ENCODE measurements around the gene HACD4. TPM values are rescaled to one million over a fixed set of nuclear protein-coding genes. Genes with fewer than 3 reads are reported as not detected.

Gene HACD4
- total and polyA plus RNA-seq, 2 experiments from 2014 or later: 1.7 to 2.5 TPM

GRCh38 chr9:21023861-21024260, 7.6 kb downstream of the HACD4 start:
- H3K4me3 ChIP-seq: no peak overlapping the region
- no peak for TF ChIP-seq STAT1 (IDR thresholded peaks at IDR 0.05; ENCODE audit: unreplicated experiment)
- no peak for TF ChIP-seq ZNF114 (CRISPR knock-in tag; IDR thresholded peaks at IDR 0.05)
- TF ChIP-seq CTCF (conservative IDR thresholded peaks at IDR 0.05; ENCODE audit: low read depth in 2 of 2): no peak
- TF ChIP-seq EZH2 (IDR thresholded peaks at IDR 0.05; ENCODE audit: low read depth, unreplicated experiment): no peak
- TF ChIP-seq POLR2AphosphoS5 (IDR thresholded peaks at IDR 0.05; ENCODE audit: low read depth): no peak
- no peak for TF ChIP-seq NANOG (IDR thresholded peaks at IDR 0.05; ENCODE audit: borderline replicate concordance)
- no peak for TF ChIP-seq CREB1 (CRISPR knock-in tag; IDR thresholded peaks at IDR 0.05; ENCODE audit: low read depth)
- TF ChIP-seq JUNB (IDR thresholded peaks at IDR 0.05; ENCODE audit: unreplicated experiment): no peak
- TF ChIP-seq ZNF462 (CRISPR knock-in tag; IDR thresholded peaks at IDR 0.05): no peak
- TF ChIP-seq ZNF331 (CRISPR knock-in tag; IDR thresholded peaks at IDR 0.05; ENCODE audit: low read depth): no peak
- TF ChIP-seq EZH2phosphoT487 (IDR thresholded peaks at IDR 0.05; ENCODE audit: unreplicated experiment): no peak
- TF ChIP-seq, protein P1, sequence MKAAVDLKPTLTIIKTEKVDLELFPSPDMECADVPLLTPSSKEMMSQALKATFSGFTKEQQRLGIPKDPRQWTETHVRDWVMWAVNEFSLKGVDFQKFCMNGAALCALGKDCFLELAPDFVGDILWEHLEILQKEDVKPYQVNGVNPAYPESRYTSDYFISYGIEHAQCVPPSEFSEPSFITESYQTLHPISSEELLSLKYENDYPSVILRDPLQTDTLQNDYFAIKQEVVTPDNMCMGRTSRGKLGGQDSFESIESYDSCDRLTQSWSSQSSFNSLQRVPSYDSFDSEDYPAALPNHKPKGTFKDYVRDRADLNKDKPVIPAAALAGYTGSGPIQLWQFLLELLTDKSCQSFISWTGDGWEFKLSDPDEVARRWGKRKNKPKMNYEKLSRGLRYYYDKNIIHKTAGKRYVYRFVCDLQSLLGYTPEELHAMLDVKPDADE (IDR thresholded peaks at IDR 0.05): no peak

More at GRCh38 chr9:21023861-21024260, 7.6 kb downstream of the HACD4 start:
- H3K4me1 ChIP-seq (ENCODE audit: insufficient read depth): peaks cover 18% of the 10 kb centered on the region
- no peaks in the 10 kb centered on the region for H3K79me2 ChIP-seq (replicated peaks; ENCODE audit: insufficient read depth)
- H3F3A ChIP-seq (replicated peaks; ENCODE audit: low read depth): no peaks in the 10 kb centered on the region
- ATAC-seq: no peak
- peaks cover 7% of the 10 kb centered on the region; the same call in 1 of the 3 replicates for H3K9me3 Mint-ChIP-seq
- H2AFZ ChIP-seq: no peak overlapping the region
- H3K27ac ChIP-seq (ENCODE audit: low read depth): no peak overlapping the region
- H3K27ac Mint-ChIP-seq: no peak overlapping the region
- H3K9me2 ChIP-seq (ENCODE audit: insufficient read depth): no peaks in the 10 kb centered on the region
- H3K27me3 Mint-ChIP-seq (ENCODE audit: insufficient read depth, low read depth, poor library complexity): no peaks in the 10 kb centered on the region
- H3K36me3 Mint-ChIP-seq (ENCODE audit: low read depth): peaks cover 4% of the 10 kb centered on the region; the same call in 1 of the 3 replicates
- H3K36me3 ChIP-seq (ENCODE audit: insufficient read depth): no peaks in the 10 kb centered on the region
- no peak overlapping the region for H3K4me2 ChIP-seq
- no peak for DNase-seq (ENCODE audit: low spot score)
- H3K4me1 Mint-ChIP-seq: peaks cover 4% of the 10 kb centered on the region; the same call in 2 of the 3 replicates
- H3K4me3 Mint-ChIP-seq: no peak overlapping the region
- no peaks in the 10 kb centered on the region for H4K20me1 ChIP-seq (replicated peaks; ENCODE audit: insufficient read depth)
- H3K27me3 ChIP-seq (ENCODE audit: insufficient read depth): no peaks in the 10 kb centered on the region

Data from GM23338 (cell line).